Measurements from ENCODE around the gene RAB25. TPM values are rescaled to one million over a fixed set of nuclear protein-coding genes. Genes with fewer than 3 reads are reported as not detected.

The RAB25 gene
- total RNA-seq, 1 experiment from 2014 or later, result not detected

- Histone ChIP-seq H3K27ac (ENCODE audit: low read length) (no peak overlapping the region), H3K36me3 (ENCODE audit: control insufficient read depth, insufficient read depth, low read length) (peaks cover 2% of the 10 kb centered on the region; the same call in 1 of the 2 replicates), H3K4me3 (ENCODE audit: low read depth in 2 of 2, low read length in 2 of 2) (no peak overlapping the region), H3K4me1 (ENCODE audit: control insufficient read depth, insufficient read depth, low read length) (no peaks in the 10 kb centered on the region), H3K27me3 (ENCODE audit: control insufficient read depth, insufficient read depth, low read length) (no peaks in the 10 kb centered on the region), H3K9me3 (ENCODE audit: control insufficient read depth, insufficient read depth, low read depth, low read length) (no peaks in the 10 kb centered on the region)
- intact Hi-C loops (cut with micrococcal nuclease; ENCODE audit: unreplicated experiment) (no loop called here), in situ Hi-C loops (cut with HindIII; ENCODE audit: low pct_unique_long_range_greater_than_20kb, low sequenced_read_pairs) (no loop called here)
- BruUV-seq (replicated peaks), result no TSS peak
- ATAC-seq (no peak), DNase-seq (ENCODE audit: low read depth, low spot score) (no peak)
- CTCF ChIA-PET, result interaction anchor here (0.6 kb wide), 1 partner anchor 98 kb away, joined by 3 read pairs; no protein-coding TSS in a partner anchor
- no peak for TF ChIP-seq TCF7L2 (IDR thresholded peaks at IDR 0.05; ENCODE audit: low read depth, low read length)
- TF ChIP-seq SIN3A (IDR thresholded peaks at IDR 0.05; ENCODE audit: borderline replicate concordance, insufficient read depth, low read depth, low read length), result no peak
- TF ChIP-seq REST (IDR thresholded peaks at IDR 0.05; ENCODE audit: insufficient read depth in 1 of 2, low read depth in 2 of 2, low read length in 1 of 2), result no peak
- TF ChIP-seq CTCF (IDR thresholded peaks at IDR 0.05), result no peak
- no peak for TF ChIP-seq POLR2AphosphoS5 (IDR thresholded peaks at IDR 0.05; ENCODE audit: low read depth, low read length)
- POLR2A ChIA-PET, result interaction anchor here (1.2 kb wide), 1 partner anchor 9 kb away, joined by 3 read pairs; no protein-coding TSS in a partner anchor
These were observed 3.0 kb downstream of the RAB25 start for GRCh38 chr1:156063997-156064285.

- no peaks in the 10 kb centered on the region for H3K27me3 ChIP-seq (ENCODE audit: control insufficient read depth, insufficient read depth, low read length)
- CTCF ChIA-PET, result no interaction called here
- no TSS peak for BruUV-seq (replicated peaks)
- ATAC-seq (no peak), DNase-seq (ENCODE audit: low read depth, low spot score) (no peak)
- H3K36me3 ChIP-seq (ENCODE audit: control insufficient read depth, insufficient read depth, low read length), result peaks cover 2% of the 10 kb centered on the region; the same call in 1 of the 2 replicates
- POLR2A ChIA-PET, result no interaction called here
- intact Hi-C loops (cut with micrococcal nuclease; ENCODE audit: unreplicated experiment) (no loop called here), in situ Hi-C loops (cut with HindIII; ENCODE audit: low pct_unique_long_range_greater_than_20kb, low sequenced_read_pairs) (no loop called here)
- H3K27ac ChIP-seq (ENCODE audit: low read length), result no peak overlapping the region
- no peaks in the 10 kb centered on the region for H3K4me1 ChIP-seq (ENCODE audit: control insufficient read depth, insufficient read depth, low read length)
- no peak overlapping the region for H3K4me3 ChIP-seq (ENCODE audit: low read depth in 2 of 2, low read length in 2 of 2)
- TF ChIP-seq REST (IDR thresholded peaks at IDR 0.05; ENCODE audit: insufficient read depth in 1 of 2, low read depth in 2 of 2, low read length in 1 of 2), result no peak
- TF ChIP-seq SIN3A (IDR thresholded peaks at IDR 0.05; ENCODE audit: borderline replicate concordance, insufficient read depth, low read depth, low read length), result no peak
- no peak for TF ChIP-seq POLR2AphosphoS5 (IDR thresholded peaks at IDR 0.05; ENCODE audit: low read depth, low read length)
- no peaks in the 10 kb centered on the region for H3K9me3 ChIP-seq (ENCODE audit: control insufficient read depth, insufficient read depth, low read depth, low read length)
These were observed 3.7 kb downstream of the RAB25 start for GRCh38 chr1:156064615-156065014.
